Activated CD4-positive, alpha-beta T cell treated with anti-CD3 and anti-CD28 coated beads, Interleukin-2, amount 10 ng/mL, durations not matched to agents 7 days and 5 days (primary cell): ENCODE results near the gene ARF1. TPM values are rescaled to one million over a fixed set of nuclear protein-coding genes. Genes with fewer than 3 reads are reported as not detected.
A peak's percentile ranks its signal among the peaks of the same experiment; 100 is the strongest.

Experiments used
- CTCF ChIA-PET: fragments of 350-600 bp; sonication (Branson Sonifier 250); formaldehyde crosslinking; loops from one replicate; lab custom pipeline; 2021; ENCODE audit warnings: antibody characterized with exemption; lab: Charles Lee
- POLR2A ChIA-PET: fragments of 350-600 bp; sonication (Branson Sonifier 250); formaldehyde crosslinking; loops from one replicate; lab custom pipeline; 2021; ENCODE audit warnings: antibody characterized with exemption; lab: Charles Lee
- DNase-seq: peaks from one replicate; pipeline ENCODE4 v3.0.0-alpha.2; 2020
- H3K27ac Mint-ChIP-seq: one replicate; pipeline ENCODE4 v1.8.0; 2021; ENCODE audit warnings: mild to moderate bottlenecking, moderate library complexity, mixed read lengths
- H3K27me3 Mint-ChIP-seq: one replicate; pipeline ENCODE4 v1.8.0; 2021; ENCODE audit warnings: mixed read lengths
- H3K36me3 Mint-ChIP-seq: one replicate; pipeline ENCODE4 v1.8.0; 2021; ENCODE audit warnings: low read depth, mixed read lengths
- H3K4me1 Mint-ChIP-seq: one replicate; pipeline ENCODE4 v1.8.0; 2021; ENCODE audit warnings: mixed read lengths
- H3K4me3 Mint-ChIP-seq: one replicate; pipeline ENCODE4 v1.8.0; 2021; ENCODE audit warnings: mild to moderate bottlenecking, moderate library complexity, mixed read lengths
- H3K9me3 Mint-ChIP-seq: one replicate; pipeline ENCODE4 v1.8.0; 2021; ENCODE audit warnings: mixed read lengths
- total RNA-seq, 2 experiments: library from RNA; stranded (reverse); gene quantifications; one replicate each; pipeline ENCODE4 v1.2.3, GENCODE V29; 2021

Gene ARF1
- total RNA-seq = 100 to 1,000 TPM; 267 to 285 TPM

GRCh38 chr1:228082214-228082917 is at the start of gene ARF1:
ARF1 (plus strand) TSS chr1:228082708; CDS start chr1:228097115, 14,407 bp downstream.
- H3K27me3 Mint-ChIP-seq = no peaks in the 10 kb centered on the region
- H3K36me3 Mint-ChIP-seq = peaks cover 33% of the 10 kb centered on the region
- ChIA-PET CTCF (interaction anchor here (0.9 to 1.5 kb wide), 5 partner anchors 10 to 404 kb away, joined by 3 to 4 read pairs (median 3); partner anchors contain the start of gene RNF187), POLR2A (no interaction called here)
- peaks cover 50% of the 10 kb centered on the region for H3K4me1 Mint-ChIP-seq
- DNase-seq = peak; percentile 89
- H3K9me3 Mint-ChIP-seq = no peaks in the 10 kb centered on the region
- peak within 1 kb of the TSS; percentile 95 for H3K27ac Mint-ChIP-seq
- H3K4me3 Mint-ChIP-seq = peak within 1 kb of the TSS; percentile 92

DNA sequence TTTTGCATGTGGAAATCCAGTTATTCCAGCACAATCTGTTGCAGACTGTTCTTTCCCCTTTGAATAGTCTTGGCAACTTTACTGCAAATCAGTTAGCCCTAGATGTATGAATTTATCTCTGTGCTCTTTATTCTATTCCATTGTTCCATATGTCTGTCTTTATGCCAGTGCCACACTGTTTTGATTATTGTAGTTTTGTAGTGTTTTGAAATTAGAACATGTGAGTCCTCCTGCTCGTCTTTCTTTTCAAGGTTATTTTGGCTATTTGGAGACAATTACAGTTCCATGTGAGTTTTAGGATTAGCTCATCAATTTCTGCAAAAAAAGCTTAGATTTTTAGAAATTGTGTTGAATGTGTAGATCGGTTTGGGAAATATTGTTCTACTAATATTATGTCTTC is 49.1 kb upstream of the ARF1 start:
- Mint-ChIP-seq H3K4me3 (no peak overlapping the region), H3K27me3 (peaks cover 18% of the 10 kb centered on the region), H3K4me1 (no peaks in the 10 kb centered on the region), H3K27ac (no peak overlapping the region), H3K36me3 (no peaks in the 10 kb centered on the region), H3K9me3 (no peaks in the 10 kb centered on the region)
- POLR2A ChIA-PET = no interaction called here
- CTCF ChIA-PET = no interaction called here
- DNase-seq = no peak

DNA sequence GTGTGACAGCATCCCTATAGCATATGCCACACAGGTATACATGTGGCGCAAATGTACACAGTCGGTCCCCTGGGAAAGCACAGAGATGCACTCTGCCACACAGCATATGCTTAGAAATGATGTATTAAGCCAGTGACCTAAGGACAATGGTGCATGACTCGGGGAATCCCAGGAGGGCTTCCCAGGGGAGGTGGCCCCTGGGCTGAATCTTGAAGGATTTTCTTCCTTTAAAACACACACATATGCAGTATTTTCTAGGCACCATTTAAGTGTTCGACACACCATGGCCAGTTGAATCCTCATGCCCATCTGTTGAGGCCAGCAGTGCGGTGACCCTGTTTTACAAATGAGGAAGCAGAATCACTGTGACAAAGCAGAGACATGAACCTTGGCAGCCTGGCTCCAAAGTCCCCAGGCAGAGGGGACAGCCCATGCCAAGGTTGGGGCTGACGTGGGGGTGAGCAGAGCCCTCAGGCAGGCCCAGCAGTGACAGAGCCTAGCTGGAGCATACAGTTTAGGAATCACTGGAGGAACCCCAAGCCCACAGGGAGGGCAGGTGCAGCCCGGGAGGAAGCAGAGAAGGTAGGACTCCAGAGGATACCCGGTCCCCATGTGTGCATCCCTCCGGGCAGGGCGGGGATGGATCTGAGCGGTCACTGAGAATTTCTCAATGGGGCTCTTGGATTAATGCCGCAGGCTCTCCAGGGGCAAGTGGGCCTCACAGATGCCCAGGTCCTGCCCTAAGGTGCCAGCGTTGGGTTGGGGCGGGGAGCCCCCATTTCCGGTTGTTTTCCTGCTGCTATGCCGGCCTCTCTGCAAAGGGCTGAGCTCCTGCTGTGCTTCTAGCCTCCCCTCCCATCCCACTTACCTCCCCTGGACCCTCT is 47.3 kb upstream of the ARF1 start:
- H3K27ac Mint-ChIP-seq = no peak overlapping the region
- H3K4me3 Mint-ChIP-seq = no peak overlapping the region
- H3K36me3 Mint-ChIP-seq = no peaks in the 10 kb centered on the region
- CTCF ChIA-PET = no interaction called here
- no peaks in the 10 kb centered on the region for H3K9me3 Mint-ChIP-seq
- H3K4me1 Mint-ChIP-seq = no peaks in the 10 kb centered on the region
- no peak for DNase-seq
- H3K27me3 Mint-ChIP-seq = peaks cover 31% of the 10 kb centered on the region
- POLR2A ChIA-PET = no interaction called here

GRCh38 chr1:228035844-228036243 is 46.7 kb upstream of the ARF1 start:
- H3K9me3 Mint-ChIP-seq = no peaks in the 10 kb centered on the region
- POLR2A ChIA-PET = no interaction called here
- H3K27ac Mint-ChIP-seq = no peak overlapping the region
- no peak for DNase-seq
- H3K27me3 Mint-ChIP-seq = peaks cover 33% of the 10 kb centered on the region
- H3K4me1 Mint-ChIP-seq = no peaks in the 10 kb centered on the region
- no peak overlapping the region for H3K4me3 Mint-ChIP-seq
- CTCF ChIA-PET = no interaction called here
- no peaks in the 10 kb centered on the region for H3K36me3 Mint-ChIP-seq

GRCh38 chr1:228036701-228037231 is 45.7 kb upstream of the ARF1 start:
- no peaks in the 10 kb centered on the region for H3K9me3 Mint-ChIP-seq
- H3K4me1 Mint-ChIP-seq = no peaks in the 10 kb centered on the region
- H3K36me3 Mint-ChIP-seq = no peaks in the 10 kb centered on the region
- ChIA-PET CTCF (no interaction called here), POLR2A (no interaction called here)
- H3K27ac Mint-ChIP-seq = no peak overlapping the region
- DNase-seq = no peak
- H3K27me3 Mint-ChIP-seq = peaks cover 33% of the 10 kb centered on the region
- no peak overlapping the region for H3K4me3 Mint-ChIP-seq

DNA sequence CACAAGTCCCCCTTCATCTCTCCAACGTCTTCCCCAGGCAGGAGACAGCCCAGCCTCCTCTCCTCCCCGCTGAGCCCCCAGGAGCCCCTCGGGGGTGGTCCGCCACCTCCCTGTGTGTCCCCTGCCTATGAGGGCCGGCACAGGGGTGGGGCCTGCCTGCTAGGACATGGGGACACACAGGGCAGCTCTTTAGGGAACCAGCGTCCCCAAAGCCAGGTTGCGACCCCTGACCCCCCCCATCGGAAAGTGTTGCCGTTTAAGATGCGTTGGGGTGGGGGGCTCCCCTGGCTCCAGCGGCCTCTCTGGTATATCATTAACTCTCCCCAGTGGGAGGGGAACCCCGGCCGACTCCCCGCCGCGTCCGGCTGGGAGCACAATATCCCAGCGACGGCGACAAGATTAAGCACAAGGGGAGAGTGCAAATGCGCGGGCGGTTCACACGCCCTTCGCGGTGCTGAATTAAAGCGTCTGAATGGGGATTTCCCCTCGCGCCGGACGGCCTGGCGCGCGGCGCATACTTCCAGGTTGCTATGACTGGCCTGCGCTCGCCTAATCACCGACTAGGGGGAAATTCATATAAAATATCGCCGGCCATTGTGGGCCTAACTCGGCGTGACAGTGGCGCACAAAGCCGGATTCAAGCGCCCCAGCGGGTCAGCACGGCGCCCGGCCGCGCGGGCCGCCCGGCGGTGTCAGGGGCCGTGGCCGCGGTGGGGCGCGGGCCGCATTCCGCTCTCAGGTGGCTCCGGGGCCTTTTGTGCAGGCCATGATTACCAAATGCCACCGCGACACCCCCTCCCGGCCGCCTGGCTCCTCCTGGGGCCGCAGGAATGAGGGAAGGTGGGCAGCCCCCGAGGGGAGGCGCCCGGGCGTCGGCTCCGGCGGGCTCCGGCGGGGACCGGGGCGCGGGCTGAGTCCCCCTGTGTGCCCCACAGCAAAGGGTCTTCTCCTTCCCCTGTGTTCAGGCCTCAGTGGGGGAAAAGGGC is 44.8 kb upstream of the ARF1 start:
- peak; percentile 10 for DNase-seq
- ChIA-PET POLR2A (no interaction called here), CTCF (no interaction called here)
- no peaks in the 10 kb centered on the region for H3K4me1 Mint-ChIP-seq
- H3K27me3 Mint-ChIP-seq = peaks cover 33% of the 10 kb centered on the region
- no peak overlapping the region for H3K4me3 Mint-ChIP-seq
- no peaks in the 10 kb centered on the region for H3K36me3 Mint-ChIP-seq
- no peak overlapping the region for H3K27ac Mint-ChIP-seq
- no peaks in the 10 kb centered on the region for H3K9me3 Mint-ChIP-seq

DNA sequence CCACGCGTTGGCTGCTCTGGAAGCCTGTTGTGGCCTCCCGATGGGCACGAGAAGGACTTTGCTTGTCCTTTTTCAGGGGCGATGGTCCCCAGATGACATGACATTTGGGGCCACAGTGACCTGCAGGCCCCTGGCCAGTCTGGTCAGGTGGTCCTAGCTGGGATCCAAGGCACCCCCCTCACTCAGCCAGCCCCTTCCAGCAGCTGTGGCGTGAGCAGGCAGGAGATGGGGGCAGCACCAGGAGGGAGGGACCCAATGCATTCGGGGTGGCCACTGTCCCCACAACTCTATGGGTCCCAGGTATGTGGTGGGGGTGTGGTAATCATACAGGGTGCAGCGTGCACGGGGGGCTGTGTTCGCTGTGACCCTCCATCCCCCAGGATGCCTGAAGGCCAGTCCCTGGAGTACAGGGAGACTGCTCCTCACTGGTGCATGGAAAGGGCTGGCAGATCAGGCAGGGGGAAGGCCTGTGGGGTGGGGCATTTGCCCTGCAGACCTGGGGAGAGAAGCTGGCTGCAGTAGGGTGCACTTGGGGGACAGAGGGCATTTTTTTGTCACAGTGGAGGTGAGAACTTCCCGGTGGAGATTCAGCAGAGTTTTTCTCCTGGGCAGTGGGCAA is 44.0 kb upstream of the ARF1 start:
- ChIA-PET CTCF (no interaction called here), POLR2A (no interaction called here)
- no peak overlapping the region for H3K27ac Mint-ChIP-seq
- no peak overlapping the region for H3K4me3 Mint-ChIP-seq
- H3K36me3 Mint-ChIP-seq = no peaks in the 10 kb centered on the region
- DNase-seq = no peak
- H3K4me1 Mint-ChIP-seq = no peaks in the 10 kb centered on the region
- H3K27me3 Mint-ChIP-seq = peaks cover 29% of the 10 kb centered on the region
- no peaks in the 10 kb centered on the region for H3K9me3 Mint-ChIP-seq

GRCh38 chr1:228039006-228039903 is 43.3 kb upstream of the ARF1 start:
- H3K27me3 Mint-ChIP-seq = peaks cover 28% of the 10 kb centered on the region
- DNase-seq = no peak
- no peaks in the 10 kb centered on the region for H3K4me1 Mint-ChIP-seq
- no peak overlapping the region for H3K4me3 Mint-ChIP-seq
- CTCF ChIA-PET = no interaction called here
- no peak overlapping the region for H3K27ac Mint-ChIP-seq
- POLR2A ChIA-PET = no interaction called here
- H3K36me3 Mint-ChIP-seq = no peaks in the 10 kb centered on the region
- no peaks in the 10 kb centered on the region for H3K9me3 Mint-ChIP-seq

DNA sequence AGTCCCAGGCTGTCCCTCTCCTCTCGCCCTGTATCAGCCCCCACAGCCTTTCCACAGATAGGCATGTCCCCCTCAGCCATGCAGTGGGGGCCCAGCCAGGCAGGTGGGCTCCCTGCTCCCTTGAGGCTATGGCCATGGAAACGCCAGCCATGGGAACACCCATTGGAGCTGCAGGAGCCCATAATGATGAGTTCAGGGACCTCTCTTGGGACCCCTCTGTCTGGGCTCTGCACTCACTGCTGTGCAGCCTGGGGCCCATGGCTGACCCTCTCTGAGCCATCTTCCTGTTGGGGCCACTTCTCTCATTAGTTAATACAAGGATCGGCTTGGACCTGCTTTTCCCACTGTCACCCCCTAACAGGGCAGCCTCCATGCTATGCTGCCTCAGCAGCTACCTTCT is 42.5 kb upstream of the ARF1 start:
- Mint-ChIP-seq H3K27me3 (peaks cover 26% of the 10 kb centered on the region), H3K36me3 (no peaks in the 10 kb centered on the region), H3K4me3 (no peak overlapping the region), H3K4me1 (no peaks in the 10 kb centered on the region), H3K27ac (no peak overlapping the region), H3K9me3 (no peaks in the 10 kb centered on the region)
- ChIA-PET CTCF (no interaction called here), POLR2A (no interaction called here)
- no peak for DNase-seq

- no peak overlapping the region for H3K27ac Mint-ChIP-seq
- peaks cover 3% of the 10 kb centered on the region for H3K9me3 Mint-ChIP-seq
- peaks cover 26% of the 10 kb centered on the region for H3K27me3 Mint-ChIP-seq
- CTCF ChIA-PET = interaction anchor here (0.6 kb wide), 1 partner anchor 127 kb away, joined by 3 read pairs; no protein-coding TSS in a partner anchor
- DNase-seq = no peak
- no peaks in the 10 kb centered on the region for H3K36me3 Mint-ChIP-seq
- no peaks in the 10 kb centered on the region for H3K4me1 Mint-ChIP-seq
- POLR2A ChIA-PET = no interaction called here
- H3K4me3 Mint-ChIP-seq = no peak overlapping the region
Measured at GRCh38 chr1:228041316-228041715, 41.2 kb upstream of the ARF1 start.

GRCh38 chr1:228042508-228042907 is 40.0 kb upstream of the ARF1 start:
- Mint-ChIP-seq H3K4me3 (no peak overlapping the region), H3K9me3 (peaks cover 7% of the 10 kb centered on the region), H3K4me1 (no peaks in the 10 kb centered on the region), H3K27me3 (peaks cover 20% of the 10 kb centered on the region), H3K36me3 (no peaks in the 10 kb centered on the region), H3K27ac (no peak overlapping the region)
- ChIA-PET CTCF (no interaction called here), POLR2A (no interaction called here)
- no peak for DNase-seq
